Left ventricle myocardium inferior (tissue), 1 donor: ENCODE measurements around the gene TEX26. TPM values are rescaled to one million over a fixed set of nuclear protein-coding genes. Genes with fewer than 3 reads are reported as not detected.

Experiments used
- DNase-seq: peaks from one replicate; pipeline ENCODE4 v3.0.0-alpha.2; 2020
- H3K27ac ChIP-seq: fragments of 200-600 bp; replicated peaks from 2 replicates; pipeline ENCODE4 v1.8.0; 2021
- H3K27me3 ChIP-seq: fragments of 200-600 bp; 2 replicates; pipeline ENCODE4 v1.8.0; 2021; ENCODE audit warnings: low read depth
- H3K36me3 ChIP-seq: fragments of 200-600 bp; 2 replicates; pipeline ENCODE4 v1.8.0; 2021
- H3K4me1 ChIP-seq: fragments of 200-600 bp; 2 replicates; pipeline ENCODE4 v1.8.0; 2021
- H3K4me3 ChIP-seq: fragments of 200-600 bp; 2 replicates; pipeline ENCODE4 v1.8.0; 2021; ENCODE audit warnings: mild to moderate bottlenecking, moderate library complexity
- H3K9me3 ChIP-seq: fragments of 200-600 bp; replicated peaks from 2 replicates; pipeline ENCODE4 v1.8.0; 2021
- intact Hi-C: fragments of 100-400 bp; cut with micrococcal nuclease; formaldehyde crosslinking; loops from one replicate; pipeline ENCODE4 v1.11.0; 2022
- total RNA-seq: library from RNA; stranded (reverse); fragmentation: NEBNext Ultra II Directional; extraction: Animal tissue kit (Norgen Biotek cat#: 25700); gene quantifications from one replicate; pipeline ENCODE4 v1.2.1, GENCODE V29; 2021
- TF ChIP-seq, protein P1 (sequence below): fragments of 200-600 bp; IDR thresholded peaks from 2 replicates; pipeline ENCODE4 v1.8.0; 2021; ENCODE audit warnings: antibody characterized with exemption, mild to moderate bottlenecking, borderline replicate concordance
- donor health status: DM: no; HTN: yes; CAD: no; lungs with severe emphysema.

Gene TEX26
- total RNA-seq, 1 donor from 2014 or later: not detected

DNA sequence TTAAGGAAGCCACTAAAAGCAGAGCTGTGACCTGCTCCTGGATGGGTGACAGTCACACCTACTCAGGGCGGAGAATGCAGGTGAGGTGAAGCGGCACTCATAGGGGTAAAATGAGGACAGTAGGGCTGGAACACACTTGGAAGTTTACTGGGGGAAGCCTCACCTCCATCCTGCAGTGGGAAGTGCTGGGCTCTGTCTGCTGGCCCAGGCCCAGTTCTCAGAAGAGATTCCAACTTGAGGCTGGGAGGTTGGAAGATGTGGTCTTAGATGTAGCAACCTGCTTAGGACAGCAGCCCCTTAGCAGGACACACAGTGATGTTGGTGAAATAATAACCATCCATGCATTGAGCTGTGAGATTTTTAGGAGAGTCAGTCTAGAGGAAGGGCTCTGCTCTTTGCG lies 21.8 kb upstream of the TEX26 start:
- H3K27me3 ChIP-seq: peaks cover 20% of the 10 kb centered on the region
- no peak for DNase-seq
- TF ChIP-seq, protein P1, sequence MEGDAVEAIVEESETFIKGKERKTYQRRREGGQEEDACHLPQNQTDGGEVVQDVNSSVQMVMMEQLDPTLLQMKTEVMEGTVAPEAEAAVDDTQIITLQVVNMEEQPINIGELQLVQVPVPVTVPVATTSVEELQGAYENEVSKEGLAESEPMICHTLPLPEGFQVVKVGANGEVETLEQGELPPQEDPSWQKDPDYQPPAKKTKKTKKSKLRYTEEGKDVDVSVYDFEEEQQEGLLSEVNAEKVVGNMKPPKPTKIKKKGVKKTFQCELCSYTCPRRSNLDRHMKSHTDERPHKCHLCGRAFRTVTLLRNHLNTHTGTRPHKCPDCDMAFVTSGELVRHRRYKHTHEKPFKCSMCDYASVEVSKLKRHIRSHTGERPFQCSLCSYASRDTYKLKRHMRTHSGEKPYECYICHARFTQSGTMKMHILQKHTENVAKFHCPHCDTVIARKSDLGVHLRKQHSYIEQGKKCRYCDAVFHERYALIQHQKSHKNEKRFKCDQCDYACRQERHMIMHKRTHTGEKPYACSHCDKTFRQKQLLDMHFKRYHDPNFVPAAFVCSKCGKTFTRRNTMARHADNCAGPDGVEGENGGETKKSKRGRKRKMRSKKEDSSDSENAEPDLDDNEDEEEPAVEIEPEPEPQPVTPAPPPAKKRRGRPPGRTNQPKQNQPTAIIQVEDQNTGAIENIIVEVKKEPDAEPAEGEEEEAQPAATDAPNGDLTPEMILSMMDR: no peak
- H3K4me3 ChIP-seq: no peak overlapping the region
- intact Hi-C loops: no loop called here
- H3K36me3 ChIP-seq: no peaks in the 10 kb centered on the region
- H3K4me1 ChIP-seq: peaks cover 36% of the 10 kb centered on the region
- no peak overlapping the region for H3K27ac ChIP-seq
- H3K9me3 ChIP-seq: no peaks in the 10 kb centered on the region

DNA sequence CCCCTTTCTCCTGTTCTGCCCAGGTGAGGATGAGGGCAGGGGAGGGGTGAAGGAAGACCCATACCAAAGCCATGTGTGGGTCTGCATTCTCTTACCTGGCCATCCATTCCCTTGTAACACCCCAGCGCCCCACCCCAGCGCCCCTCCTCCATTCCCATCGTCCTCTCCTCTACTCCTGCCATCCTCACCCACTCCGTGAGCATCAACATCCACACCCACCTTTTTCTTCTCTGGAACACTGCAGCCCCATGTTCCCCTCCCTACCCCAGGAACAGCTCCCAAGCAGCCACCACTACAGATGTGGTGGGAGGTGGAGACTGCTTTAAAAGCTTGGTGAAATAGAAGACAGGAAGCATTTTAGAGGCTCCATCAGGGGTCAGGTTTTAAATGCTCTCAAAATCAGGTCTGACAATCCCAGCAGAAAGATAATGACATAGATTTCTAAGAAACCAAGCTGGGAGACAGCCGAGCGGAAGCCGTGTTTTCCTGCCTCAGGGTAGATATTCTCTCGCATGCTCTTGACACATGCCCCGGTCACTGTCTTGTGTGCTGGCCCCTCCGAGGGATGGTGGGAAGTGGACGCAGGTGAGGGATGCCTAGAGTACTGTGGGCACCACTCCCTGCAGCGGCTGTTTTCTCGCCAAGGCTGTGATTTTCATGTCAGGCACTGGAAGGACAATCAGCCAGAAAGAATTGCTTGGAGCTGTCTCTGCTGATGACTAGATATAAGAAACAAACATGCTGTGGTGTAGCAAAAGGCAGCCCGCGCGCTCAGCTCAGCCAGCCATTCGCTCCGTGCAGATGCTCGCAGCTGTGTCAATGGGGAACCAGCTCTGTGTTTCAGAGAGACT lies 16.5 kb upstream of the TEX26 start:
- no peak for DNase-seq
- TF ChIP-seq, protein P1: no peak
- intact Hi-C loops: no loop called here
- no peaks in the 10 kb centered on the region for H3K27me3 ChIP-seq
- H3K4me1 ChIP-seq: peaks cover 10% of the 10 kb centered on the region
- H3K4me3 ChIP-seq: no peak overlapping the region
- no peaks in the 10 kb centered on the region for H3K36me3 ChIP-seq
- H3K9me3 ChIP-seq: no peaks in the 10 kb centered on the region
- H3K27ac ChIP-seq: no peak overlapping the region

DNA sequence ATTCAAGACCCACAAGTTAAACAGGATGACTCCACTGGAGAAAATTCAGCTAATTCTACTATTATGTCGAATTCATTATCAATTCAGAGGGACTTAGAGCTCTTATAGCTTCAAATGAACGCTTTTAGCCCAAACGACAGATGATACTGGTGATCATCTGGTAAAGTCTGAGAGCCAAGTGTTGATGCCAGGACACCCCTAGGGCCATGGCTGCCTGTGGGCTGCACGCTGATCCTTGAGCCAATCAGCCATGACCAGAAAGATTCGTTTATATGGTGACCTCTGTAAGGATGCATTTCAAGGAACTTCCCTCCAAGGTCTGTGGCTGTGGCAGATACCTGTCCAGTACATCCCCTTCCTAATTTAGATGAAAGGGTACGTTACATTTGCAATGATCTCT lies 15.5 kb upstream of the TEX26 start:
- no peak overlapping the region for H3K4me3 ChIP-seq
- peaks cover 10% of the 10 kb centered on the region for H3K4me1 ChIP-seq
- DNase-seq: no peak
- intact Hi-C loops: no loop called here
- H3K9me3 ChIP-seq: no peaks in the 10 kb centered on the region
- no peak overlapping the region for H3K27ac ChIP-seq
- TF ChIP-seq, protein P1: no peak
- no peaks in the 10 kb centered on the region for H3K36me3 ChIP-seq
- H3K27me3 ChIP-seq: no peaks in the 10 kb centered on the region

- intact Hi-C loops: no loop called here
- Histone ChIP-seq H3K4me3 (no peak overlapping the region), H3K4me1 (peaks cover 10% of the 10 kb centered on the region), H3K27me3 (no peaks in the 10 kb centered on the region), H3K27ac (peak overlapping the region; percentile 0), H3K9me3 (no peaks in the 10 kb centered on the region), H3K36me3 (no peaks in the 10 kb centered on the region)
- no peak for DNase-seq
- TF ChIP-seq, protein P1: no peak
These were observed 13.6 kb upstream of the TEX26 start for GRCh38 chr13:30918662-30919405.

DNA sequence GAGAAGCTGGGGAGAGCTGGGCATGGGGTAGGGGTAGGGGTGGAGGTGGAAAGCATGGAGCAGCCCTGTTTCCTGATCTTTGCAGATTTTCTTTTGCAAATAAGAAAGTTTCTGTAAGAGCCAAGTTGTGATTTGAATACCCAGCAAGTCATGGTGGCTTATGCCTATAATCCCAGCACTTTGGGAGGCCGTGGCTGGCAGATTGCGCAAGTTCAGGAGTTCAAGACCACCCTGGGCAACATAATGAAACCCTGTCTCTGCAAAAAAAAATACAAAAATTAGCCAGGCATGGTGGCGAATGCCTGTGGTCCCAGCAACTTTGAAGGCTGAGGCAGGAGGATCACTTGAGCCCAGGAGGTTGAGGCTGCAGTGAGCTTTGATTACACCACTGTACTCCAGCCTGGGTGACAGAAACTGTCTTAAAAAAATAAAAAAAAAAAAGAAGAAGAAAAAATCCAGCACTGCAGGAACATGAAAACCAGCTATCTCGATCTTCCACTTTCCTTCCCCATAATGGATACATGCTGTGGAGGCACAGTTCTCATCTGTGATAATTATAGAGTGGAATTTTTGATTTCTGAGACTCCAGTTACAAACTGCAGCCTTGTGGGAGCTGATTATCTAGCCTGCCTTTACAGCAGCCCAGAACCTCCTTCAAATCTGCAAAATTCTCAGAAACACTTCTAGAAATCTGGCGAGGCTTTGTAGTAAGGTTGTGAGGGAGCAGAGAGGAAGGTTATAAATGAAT lies 12.1 kb upstream of the TEX26 start:
- H3K4me1 ChIP-seq: peaks cover 10% of the 10 kb centered on the region
- DNase-seq: no peak
- no peaks in the 10 kb centered on the region for H3K9me3 ChIP-seq
- no peak overlapping the region for H3K27ac ChIP-seq
- intact Hi-C loops: no loop called here
- no peak overlapping the region for H3K4me3 ChIP-seq
- H3K27me3 ChIP-seq: no peaks in the 10 kb centered on the region
- no peaks in the 10 kb centered on the region for H3K36me3 ChIP-seq
- TF ChIP-seq, protein P1: no peak
